GM10266 (cell line): ENCODE measurements around the gene RARB.

Source experiments
- DNase-seq: peaks from one replicate; pipeline ENCODE4 v3.0.0; 2012; ENCODE audit errors: extremely low spot score
- TF ChIP-seq, protein P1 (sequence below): IDR thresholded peaks from 2 replicates; pipeline ENCODE4 v1.5.1; 2012; ENCODE audit warnings: mild to moderate bottlenecking, low read depth; ENCODE audit not compliant: control insufficient read depth, insufficient read depth; ENCODE audit errors: missing control alignments

RARB gene

DNA sequence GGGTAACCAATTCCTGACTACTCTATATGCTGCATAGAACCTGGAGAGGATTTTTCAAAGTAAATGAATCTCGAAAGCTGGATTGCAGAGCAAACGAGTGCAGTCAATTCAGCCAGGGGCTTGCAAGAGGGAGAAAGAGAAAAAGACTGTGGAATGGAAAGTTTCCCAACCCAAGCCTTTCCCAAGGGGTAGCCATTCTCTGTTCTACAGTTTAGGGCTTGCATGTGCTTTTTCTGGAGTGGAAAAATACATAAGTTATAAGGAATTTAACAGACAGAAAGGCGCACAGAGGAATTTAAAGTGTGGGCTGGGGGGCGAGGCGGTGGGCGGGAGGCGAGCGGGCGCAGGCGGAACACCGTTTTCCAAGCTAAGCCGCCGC, 511 bp upstream of the RARB start:
- TF ChIP-seq, protein P1, sequence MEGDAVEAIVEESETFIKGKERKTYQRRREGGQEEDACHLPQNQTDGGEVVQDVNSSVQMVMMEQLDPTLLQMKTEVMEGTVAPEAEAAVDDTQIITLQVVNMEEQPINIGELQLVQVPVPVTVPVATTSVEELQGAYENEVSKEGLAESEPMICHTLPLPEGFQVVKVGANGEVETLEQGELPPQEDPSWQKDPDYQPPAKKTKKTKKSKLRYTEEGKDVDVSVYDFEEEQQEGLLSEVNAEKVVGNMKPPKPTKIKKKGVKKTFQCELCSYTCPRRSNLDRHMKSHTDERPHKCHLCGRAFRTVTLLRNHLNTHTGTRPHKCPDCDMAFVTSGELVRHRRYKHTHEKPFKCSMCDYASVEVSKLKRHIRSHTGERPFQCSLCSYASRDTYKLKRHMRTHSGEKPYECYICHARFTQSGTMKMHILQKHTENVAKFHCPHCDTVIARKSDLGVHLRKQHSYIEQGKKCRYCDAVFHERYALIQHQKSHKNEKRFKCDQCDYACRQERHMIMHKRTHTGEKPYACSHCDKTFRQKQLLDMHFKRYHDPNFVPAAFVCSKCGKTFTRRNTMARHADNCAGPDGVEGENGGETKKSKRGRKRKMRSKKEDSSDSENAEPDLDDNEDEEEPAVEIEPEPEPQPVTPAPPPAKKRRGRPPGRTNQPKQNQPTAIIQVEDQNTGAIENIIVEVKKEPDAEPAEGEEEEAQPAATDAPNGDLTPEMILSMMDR, result no peak
- no peak for DNase-seq

DNA sequence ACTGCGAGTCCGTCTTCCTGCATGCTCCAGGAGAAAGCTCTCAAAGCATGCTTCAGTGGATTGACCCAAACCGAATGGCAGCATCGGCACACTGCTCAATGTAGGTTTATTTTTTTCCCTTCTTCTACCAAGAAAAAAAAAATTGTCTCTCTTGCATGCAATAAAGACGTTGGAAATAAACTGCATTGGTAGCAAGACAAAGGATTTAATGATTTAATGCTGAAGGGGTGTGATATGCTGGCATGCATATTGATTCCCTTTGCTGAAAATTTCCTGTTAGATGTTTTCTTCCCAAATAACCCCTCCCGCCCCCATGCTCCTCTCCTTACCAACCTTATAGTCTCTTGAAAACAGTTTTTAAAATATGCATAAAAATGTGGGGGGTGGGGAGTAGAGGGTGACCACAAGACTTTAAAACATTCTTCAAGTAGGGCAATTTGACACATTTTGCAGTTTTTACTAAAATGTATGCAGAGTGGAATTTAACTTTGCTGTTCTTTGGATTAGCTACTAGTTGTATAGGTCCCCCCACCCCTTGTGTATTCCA, 799 bp downstream of the RARB start:
- TF ChIP-seq, protein P1, result no peak

DNA sequence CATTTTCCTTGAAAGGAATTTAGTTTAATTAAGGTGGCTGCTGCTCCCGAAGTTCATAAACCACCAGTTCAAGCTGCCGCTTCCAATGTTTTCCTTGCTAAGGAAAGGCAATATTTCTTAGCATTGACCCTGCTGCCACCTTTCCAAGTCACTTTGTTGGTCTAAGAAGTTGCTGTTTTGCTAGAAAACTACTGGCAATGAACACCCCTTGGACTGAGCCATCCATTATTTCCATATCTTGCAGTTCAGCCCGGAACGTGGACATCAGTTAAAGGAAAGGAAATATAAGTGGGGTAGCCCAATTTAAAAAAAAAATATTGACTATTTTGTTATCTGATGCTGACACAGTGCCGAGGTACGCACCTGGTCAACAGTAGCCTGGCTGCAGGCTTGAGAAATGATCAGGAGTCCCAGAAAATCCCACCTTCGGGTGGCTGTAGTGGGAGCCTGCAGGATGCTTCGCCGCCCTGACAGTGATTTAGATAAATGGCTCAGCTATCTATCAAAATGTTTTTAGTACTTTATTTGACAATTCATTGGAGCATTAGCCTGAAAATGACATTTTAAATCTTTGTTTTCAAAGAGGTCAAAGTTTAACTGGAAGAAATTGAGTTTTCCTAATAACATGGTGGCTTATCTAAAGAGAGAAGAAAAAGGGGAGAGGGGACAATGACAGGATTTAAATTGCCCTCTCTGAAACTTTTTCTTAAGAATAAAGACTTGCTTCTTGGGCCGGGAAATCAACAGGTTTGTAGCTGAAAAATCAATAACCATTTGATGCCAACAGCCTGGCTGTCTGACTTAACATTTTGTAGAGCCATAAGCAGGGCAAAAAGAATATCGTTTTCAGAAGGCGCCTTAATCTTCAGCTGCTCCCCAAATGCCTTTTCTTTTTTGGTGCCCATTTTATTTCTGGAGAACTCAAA, 1.6 kb downstream of the RARB start:
- DNase-seq, result no peak
- TF ChIP-seq, protein P1, result no peak

More for the DNA sequence above, 799 bp downstream of the RARB start:
- no peak for DNase-seq

DNA sequence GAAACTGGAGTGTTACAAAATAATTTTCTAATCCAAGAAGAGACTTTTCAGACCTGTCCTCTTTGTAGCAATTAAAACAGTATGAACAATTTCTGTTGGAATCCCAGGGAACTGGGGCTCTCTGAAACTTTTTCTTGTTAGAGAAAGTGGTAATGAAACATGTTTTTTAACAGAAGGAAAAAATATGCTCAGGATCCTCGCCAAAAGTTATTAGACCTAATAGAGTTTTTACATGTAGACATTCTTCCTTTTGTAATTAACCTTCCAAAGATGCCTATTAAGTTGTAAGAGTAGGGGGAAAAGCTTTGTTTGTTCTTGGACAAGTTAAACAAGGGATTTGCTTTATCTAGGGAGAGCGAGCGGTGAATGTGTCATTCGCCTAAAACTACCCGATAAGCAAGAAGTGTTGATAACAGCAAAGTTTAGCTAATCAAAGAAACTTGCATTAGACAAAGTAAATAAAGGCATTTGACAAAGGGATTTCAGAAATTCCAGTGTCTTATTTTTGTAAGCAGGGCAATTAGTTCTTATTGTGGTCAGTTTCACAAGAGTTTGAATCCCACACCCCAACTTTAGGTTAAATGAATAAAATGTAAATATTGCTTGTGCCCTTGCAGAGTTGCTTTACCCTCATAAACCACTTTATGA, 2.3 kb downstream of the RARB start:
- TF ChIP-seq, protein P1, result no peak
- no peak for DNase-seq

DNA sequence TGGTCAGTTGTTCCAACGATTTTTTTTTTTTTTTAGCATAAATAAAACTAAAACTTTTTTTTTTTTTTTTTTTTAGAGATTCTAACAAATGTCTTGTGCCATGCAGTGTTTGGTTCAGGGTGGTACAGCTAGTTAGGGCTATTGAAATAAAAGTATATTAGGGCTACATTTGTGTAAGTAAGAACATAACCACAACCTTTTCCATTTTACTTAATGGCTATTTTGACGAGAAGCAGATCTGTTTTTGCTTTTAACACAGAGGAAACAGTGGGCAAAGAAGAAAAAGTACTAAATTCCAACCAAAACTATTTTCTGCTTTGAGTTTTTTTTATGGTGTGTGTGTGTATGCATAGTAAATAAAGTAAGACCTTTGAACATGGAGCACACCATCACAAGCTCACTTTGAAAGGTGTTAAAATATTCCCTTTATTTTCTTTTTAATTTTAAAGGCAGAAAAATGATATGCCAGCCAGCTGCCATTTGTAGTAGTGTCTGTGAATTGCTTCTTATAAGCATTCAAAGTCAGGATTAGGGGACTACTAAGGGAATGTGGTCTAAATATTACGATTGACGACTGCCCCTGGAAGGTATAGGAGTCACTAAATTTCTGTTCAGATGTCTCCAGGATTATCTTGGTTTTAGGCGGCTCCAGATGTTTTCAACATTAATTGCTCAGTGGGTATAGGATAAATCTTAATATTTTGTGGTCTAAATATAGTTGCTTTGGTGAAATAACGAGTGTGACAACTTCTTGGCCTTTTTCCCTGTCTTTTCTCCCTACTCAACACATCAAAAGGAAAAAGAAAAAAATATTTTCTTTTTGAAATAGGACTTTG, 3.1 kb downstream of the RARB start:
- TF ChIP-seq, protein P1, result no peak
- no peak for DNase-seq

DNA sequence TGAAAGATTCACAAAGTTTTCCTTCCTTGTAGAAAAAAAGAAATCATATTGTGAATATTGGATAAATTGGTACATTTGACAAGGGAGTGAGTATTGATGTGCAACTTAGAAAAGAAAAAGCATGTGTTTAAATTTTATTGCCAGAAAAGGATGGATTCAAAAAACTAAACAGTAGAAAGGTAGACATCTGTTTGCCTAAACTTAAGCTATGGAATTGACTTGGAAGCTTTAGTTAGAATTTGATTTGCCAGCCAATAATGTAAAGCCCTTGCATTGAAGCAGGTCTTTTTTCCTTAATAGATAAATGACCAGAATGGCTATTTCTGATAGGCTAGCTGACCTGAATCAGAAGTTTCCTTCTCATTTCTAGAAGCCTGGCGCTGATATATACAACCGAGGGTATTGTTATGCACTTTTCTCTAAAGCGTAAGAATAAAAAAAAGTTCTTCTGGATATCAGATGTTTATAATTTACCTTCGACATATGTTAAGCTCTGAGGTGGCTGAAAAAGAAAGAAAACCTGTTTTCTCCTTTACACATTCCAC, 4.2 kb downstream of the RARB start:
- TF ChIP-seq, protein P1, result no peak
- DNase-seq, result no peak
